C4-2B (cell line): ENCODE measurements around the gene TMIGD2.

Experiments
- ZFX ChIP-seq: fragments of 450-650 bp; IDR thresholded peaks from 2 replicates; pipeline ENCODE4 v1.6.1; 2017
- TF ChIP-seq, protein P1 (sequence below): fragments of 450-650 bp; conservative IDR thresholded peaks from 2 replicates; pipeline ENCODE4 v1.5.1; 2017; ENCODE audit warnings: mild to moderate bottlenecking

DNA sequence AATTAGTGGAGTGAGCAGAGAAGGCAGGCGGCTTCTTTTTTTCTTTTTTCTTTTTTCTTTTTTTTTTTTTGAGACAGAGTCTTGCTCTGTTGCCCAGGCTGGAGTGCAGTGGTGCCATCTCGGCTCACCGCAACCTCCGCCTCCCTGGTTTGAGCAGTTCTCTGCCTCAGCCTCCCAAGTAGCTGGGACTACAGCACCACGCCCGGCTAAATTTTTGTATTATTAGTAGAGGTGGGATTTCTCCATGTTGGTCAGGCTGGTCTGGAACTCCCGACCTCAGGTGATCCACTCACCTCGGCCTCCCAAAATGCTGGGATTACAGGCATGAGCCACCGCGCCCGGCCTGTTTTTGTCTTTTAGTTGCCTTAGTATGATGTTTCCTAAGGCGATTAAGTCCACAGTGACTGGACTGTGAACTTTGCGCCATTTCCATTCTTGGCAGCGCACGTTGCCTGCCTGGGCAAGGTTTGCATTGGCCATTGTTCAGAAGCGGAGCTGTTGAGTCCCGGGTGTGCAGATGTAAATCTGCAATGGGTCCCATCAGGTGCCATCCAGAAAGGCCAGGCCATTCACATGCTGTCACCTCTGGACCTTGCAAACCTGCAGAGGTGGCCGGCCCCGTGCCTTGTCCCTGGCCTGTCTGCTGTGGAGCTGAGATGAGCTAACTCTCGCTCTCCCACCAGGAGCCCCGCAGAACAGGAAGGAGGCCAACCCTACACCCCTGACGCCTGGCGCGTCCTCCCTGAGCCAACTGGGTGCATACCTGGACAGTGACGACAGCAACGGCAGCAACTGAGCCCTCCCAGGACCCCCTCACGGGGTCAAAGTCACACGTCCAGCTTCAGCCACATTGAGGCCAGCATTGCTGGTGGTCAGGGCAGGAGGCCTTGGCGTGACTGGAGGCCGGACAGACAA, 34.0 kb downstream of the TMIGD2 start:
- TF ChIP-seq, protein P1, sequence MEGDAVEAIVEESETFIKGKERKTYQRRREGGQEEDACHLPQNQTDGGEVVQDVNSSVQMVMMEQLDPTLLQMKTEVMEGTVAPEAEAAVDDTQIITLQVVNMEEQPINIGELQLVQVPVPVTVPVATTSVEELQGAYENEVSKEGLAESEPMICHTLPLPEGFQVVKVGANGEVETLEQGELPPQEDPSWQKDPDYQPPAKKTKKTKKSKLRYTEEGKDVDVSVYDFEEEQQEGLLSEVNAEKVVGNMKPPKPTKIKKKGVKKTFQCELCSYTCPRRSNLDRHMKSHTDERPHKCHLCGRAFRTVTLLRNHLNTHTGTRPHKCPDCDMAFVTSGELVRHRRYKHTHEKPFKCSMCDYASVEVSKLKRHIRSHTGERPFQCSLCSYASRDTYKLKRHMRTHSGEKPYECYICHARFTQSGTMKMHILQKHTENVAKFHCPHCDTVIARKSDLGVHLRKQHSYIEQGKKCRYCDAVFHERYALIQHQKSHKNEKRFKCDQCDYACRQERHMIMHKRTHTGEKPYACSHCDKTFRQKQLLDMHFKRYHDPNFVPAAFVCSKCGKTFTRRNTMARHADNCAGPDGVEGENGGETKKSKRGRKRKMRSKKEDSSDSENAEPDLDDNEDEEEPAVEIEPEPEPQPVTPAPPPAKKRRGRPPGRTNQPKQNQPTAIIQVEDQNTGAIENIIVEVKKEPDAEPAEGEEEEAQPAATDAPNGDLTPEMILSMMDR = no peak; the same call in none of the 2 replicates
- TF ChIP-seq ZFX = no peak
